DLD1 (cell line): ENCODE results near the gene NLRC5.

Experiments
- in situ Hi-C: cut with HindIII; loops from 2 replicates; pipeline ENCODE4 v1.10.0; 2017; ENCODE audit warnings: low sequenced_read_pairs

The NLRC5 gene

DNA sequence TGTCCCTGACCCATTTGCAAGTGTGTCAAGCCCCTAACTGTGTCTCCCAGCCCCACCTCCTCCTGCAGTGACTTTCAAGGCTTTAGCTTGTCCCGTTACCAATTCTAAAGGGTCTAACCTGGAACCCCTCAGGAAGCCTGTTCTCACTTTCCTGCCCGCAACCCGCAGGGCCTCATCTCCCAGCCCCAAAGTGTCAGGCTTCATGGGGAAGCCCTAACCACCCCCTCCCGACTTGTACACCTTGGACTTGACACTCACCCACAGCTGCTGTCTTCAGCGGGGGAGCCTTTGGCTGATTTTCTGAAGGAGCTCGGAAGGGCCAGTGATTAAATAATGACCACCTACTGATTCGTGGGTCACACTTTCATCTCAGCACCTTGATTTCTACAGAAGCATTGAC, 33.1 kb downstream of the NLRC5 start:
- in situ Hi-C loops: no loop called here

DNA sequence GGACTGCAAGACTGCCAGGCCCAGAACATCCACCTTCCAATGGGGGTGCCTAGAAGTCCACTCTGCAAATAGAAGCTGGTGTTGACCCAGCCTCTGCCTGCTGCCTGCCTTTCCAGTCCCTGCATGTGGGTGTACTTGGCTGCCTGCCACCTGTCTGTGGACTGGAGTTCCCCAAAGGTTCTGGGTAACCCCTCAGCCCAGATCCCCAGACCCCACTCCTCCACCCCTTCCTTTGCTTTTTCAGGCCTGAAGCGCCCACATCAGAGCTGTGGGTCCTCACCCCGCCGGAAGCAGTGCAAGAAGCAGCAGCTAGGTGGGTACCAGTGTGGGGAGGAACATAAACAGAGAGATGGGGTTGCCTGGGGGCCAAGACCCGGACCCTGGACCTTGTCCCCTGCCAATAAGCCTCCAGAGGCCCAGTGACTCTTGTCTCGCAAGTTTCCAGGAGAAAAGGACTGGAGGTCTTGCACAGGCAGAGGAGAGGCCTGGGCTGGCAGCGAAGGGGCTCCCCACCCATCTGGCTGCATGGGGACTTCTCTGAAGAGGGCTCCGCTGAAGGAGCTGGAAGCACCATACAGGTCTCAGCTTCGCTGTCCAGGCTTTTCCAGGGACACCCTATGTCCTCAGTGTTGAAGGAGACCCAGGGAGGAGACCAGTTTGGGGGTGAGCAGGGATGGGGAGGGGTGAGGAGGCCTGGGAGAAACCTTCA, 34.3 kb downstream of the NLRC5 start:
- in situ Hi-C loops: no loop called here

DNA sequence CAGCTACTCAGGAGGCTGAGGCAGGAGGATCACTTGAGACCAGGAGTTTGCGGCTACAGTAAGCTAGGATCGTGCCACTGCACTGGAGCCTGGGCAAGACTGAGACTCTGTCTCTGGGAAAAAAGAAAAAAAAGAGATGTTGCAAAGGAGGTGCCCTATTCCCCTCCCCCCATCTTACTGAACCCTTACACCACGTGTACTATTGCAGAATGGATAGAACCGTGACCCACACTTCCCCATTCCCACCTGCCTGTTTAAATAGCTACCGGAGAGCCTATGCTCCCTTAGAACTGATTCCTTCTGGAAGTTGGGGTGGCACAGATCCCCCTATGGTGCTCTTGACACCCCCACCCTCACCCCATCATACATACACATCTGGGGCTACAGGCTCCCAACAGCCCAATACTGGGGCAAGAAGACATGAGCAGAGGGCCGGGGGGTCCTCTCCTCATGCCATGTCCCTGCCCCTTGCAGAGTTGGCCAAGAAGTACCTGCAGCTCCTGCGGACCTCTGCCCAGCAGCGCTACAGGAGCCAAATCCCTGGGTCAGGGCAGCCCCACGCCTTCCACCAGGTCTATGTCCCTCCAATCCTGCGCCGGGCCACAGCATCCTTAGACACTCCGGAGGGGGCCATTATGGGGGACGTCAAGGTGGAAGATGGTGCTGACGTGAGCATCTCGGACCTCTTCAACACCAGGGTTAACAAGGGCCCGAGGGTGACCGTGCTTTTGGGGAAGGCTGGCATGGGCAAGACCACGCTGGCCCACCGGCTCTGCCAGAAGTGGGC, 35.7 kb downstream of the NLRC5 start:
- in situ Hi-C loops: no loop called here

DNA sequence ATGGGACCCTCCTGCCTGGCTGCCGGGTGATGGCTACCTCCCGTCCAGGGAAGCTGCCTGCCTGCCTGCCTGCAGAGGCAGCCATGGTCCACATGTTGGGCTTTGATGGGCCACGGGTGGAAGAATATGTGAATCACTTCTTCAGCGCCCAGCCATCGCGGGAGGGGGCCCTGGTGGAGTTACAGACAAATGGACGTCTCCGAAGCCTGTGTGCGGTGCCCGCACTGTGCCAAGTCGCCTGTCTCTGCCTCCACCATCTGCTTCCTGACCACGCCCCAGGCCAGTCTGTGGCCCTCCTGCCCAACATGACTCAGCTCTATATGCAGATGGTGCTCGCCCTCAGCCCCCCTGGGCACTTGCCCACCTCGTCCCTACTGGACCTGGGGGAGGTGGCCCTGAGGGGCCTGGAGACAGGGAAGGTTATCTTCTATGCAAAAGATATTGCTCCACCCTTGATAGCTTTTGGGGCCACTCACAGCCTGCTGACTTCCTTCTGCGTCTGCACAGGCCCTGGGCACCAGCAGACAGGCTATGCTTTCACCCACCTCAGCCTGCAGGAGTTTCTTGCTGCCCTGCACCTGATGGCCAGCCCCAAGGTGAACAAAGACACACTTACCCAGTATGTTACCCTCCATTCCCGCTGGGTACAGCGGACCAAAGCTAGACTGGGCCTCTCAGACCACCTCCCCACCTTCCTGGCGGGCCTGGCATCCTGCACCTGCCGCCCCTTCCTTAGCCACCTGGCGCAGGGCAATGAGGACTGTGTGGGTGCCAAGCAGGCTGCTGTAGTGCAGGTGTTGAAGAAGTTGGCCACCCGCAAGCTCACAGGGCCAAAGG, 36.8 kb downstream of the NLRC5 start:
- in situ Hi-C loops: no loop called here

DNA sequence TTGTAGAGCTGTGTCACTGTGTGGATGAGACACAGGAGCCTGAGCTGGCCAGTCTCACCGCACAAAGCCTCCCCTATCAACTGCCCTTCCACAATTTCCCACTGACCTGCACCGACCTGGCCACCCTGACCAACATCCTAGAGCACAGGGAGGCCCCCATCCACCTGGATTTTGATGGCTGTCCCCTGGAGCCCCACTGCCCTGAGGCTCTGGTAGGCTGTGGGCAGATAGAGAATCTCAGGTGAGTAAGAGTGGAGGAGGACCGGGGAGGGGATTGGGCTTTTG, 37.4 kb downstream of the NLRC5 start:
- in situ Hi-C loops: no loop called here

DNA sequence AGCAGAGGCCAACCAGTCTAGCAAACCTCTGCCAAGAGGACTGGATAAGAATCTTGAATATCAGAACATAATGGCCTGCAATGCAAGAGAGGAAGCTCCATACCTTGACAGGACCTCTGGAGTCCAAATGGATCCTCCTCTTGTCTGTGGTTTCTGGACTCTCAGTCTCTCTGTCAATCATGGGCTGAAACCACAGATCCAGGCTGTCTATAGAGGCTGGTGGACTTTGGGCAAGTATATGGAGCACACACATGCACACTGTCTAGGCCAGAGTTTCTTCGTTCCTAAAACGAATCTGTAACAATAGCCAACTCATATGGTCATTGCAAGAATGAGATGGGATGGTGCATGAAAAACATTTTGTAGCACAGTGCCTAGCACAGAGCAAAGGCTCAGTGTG, 37.7 kb downstream of the NLRC5 start:
- in situ Hi-C loops: no loop called here

DNA sequence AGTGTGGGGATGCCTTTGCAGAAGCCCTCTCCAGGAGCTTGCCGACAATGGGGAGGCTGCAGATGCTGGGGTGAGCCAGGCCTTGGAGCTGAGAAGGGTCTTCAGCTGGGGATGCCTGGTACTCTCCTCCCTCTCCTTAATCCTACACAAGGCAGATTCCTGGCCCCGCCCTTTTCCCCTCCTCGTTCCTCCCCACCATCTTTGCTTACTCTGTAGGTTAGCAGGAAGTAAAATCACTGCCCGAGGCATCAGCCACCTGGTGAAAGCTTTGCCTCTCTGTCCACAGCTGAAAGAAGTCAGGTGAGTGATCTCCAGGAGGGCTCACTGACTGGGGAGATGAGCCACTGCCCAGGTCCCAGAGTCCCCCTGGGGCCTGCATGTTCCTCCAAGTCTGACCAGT, 38.7 kb downstream of the NLRC5 start:
- in situ Hi-C loops: no loop called here

DNA sequence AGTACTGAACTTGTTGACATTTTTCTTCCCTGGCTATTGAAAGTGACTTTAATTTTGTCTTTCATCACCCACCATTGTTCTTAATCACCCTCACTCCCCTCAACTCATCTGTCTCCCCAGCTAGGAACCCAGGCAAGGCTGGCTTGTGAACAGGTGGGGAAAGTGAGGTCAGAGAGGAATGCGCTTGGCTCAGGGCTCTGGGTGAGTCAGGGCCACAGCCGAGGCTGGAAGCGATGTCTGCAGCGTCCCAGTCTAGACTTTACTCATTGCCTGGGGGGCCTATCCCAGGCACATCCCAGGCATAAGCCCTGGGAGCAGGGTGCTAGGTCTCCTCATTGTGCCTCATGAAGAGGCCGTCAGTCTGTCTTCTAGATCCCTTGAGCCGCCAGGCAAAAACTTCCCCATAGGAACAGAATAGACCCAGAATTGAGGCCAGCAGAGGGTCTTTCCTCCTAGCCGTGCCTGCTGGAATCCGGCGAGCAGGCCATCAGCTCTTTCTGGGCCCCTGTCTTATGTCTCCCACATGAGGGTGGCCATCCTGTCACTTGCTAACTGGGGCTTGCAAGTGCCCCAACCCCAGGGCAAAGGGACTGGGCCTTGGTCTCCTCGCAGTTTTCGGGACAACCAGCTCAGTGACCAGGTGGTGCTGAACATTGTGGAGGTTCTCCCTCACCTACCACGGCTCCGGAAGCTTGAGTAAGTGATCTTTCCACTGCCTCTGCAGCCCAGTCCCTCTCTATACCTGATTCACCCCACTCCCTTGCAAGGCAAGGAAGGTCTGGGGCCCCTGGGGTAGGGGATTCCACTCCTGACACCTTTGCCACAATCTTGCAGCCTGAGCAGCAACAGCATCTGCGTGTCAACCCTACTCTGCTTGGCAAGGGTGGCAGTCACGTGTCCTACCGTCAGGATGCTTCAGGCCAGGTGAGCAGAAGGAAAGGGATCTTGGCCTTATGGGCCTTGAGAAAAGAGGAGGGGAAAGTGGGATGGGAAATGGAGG, 40.1 kb downstream of the NLRC5 start:
- in situ Hi-C loops: no loop called here

DNA sequence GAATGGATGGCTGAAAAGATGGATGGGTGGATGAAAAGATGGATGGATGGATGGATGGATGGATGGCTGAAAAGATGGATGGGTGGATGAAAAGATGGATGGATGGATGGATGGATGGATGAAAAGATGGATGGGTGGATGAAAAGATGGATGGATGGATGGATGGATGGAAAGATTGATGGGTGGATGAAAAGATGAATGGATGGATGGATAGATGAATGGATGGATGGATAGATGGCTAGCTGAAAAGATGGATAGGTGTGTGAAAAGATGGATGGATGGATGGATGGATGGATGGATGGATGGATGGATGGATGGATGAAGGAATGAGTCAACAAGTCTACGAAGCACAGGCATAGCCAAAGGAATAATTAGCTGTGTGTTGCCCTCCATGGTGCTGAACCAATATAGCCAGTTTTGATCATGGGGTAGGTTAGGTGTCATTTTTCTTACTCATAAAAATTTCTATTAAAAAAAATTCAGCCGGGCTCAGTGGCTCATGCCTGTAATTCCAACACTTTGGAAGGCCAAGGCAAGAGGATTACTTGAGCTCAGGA, 41.1 kb downstream of the NLRC5 start:
- in situ Hi-C loops: no loop called here

DNA sequence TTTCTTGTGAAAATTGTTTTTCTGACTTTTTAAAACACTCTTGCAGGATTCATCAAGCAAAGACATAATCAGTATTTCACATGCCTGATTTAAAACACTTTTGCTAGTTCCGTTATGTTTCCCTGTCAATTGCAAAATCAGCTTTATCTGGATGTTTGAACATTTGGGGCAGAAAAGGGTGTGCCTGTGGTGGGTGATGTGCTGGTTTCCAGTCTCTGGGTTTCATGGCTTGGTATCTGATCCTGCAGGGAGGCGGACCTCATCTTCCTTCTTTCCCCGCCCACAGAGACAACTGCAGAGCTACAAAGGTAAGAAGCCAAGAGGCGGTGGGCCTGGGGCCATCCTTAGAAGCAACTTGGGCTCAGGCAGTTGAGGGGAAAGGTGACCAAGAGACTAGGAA, 41.8 kb downstream of the NLRC5 start:
- in situ Hi-C loops: no loop called here

DNA sequence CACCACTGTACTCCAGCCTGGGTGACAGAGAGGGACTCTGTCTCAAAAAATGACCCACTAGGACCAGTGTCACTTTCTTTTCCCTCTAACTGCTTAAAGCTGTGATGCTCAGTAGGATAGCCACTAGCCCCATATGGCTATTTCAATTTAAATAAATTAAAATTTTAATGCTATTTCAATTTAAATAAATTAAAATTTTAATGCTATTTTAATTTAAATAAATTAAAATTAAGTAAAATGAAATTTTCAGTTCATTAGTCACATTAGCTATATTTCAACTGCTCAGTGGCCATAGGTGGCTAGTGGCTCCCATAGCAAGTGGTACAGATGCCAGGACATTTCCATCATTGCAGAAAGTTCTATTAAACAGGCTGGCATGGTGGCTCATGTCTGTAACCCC, 43.0 kb downstream of the NLRC5 start:
- in situ Hi-C loops: no loop called here

DNA sequence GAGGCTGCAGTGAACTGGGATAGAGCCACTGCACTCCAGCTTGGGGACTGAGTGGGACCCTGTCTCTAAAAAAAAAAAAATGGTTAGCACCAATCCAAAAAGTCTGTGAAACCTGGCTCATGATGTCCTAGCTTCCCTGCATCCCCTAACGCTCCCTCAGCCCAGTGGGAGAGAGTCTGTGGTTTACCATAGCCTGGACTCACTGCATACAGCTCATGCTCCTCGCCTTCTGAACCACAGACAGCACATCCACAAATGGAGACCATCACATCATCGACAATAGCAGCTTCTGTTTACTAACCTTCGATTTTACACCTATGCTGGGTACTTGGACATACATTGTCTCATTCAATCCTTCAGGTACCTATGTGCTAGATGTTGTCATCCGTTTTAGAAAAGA, 43.6 kb downstream of the NLRC5 start:
- in situ Hi-C loops: no loop called here

DNA sequence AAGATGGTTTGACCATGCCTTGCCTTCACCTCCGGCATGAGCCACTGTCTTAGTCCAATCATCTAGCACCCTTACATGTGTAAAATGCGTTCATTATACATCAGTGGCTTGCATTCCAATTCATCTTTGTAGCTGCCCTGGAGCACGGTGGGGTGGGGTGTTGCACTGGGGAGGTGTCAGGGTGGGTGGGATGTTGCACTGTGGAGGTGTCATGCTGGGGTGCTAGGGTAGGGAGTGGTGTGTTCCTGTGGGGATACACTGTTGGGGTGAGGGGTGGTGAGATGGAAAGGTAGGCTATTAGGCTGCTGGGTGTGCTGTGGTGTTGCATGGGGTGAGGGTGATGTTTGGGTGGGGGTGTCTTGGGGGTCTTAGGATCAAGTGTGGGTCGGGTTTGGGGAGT, 47.0 kb downstream of the NLRC5 start:
- in situ Hi-C loops: no loop called here

DNA sequence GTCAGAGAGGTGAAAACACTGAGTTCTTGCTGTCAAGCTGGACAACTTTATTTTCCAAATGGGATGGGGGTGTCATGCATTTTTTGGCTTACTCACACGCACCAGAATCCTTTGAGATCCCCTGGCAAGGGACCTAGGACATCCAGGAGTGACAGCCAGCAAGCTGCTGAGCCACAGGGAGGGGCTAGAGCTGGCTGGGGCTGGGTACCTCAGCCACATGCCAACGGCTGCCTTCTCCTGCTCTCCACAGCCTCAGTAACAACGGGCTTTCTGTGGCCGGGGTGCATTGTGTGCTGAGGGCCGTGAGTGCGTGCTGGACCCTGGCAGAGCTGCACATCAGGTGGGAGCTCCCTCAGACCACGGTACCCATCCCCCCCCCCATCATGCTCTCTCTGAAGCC, 47.6 kb downstream of the NLRC5 start:
- in situ Hi-C loops: no loop called here

DNA sequence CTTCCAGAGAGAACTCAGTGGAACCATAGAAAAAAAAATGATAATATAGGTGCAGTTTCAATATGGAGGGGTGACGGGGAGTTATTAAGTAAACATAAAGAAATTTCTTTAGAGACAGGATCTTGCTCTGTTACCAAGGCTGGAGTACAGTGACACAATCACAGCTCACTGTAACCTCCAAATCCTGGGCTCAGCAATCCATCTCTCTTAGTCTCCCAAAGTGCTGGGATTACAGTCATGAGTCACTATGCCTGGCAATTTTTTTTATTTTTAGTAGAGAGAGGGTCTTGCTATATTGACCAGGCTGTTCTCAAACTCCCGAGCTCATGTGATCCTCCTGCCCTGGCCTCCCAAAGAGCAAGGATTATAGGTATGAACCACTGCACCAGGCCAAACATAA, 48.8 kb downstream of the NLRC5 start:
- in situ Hi-C loops: no loop called here

DNA sequence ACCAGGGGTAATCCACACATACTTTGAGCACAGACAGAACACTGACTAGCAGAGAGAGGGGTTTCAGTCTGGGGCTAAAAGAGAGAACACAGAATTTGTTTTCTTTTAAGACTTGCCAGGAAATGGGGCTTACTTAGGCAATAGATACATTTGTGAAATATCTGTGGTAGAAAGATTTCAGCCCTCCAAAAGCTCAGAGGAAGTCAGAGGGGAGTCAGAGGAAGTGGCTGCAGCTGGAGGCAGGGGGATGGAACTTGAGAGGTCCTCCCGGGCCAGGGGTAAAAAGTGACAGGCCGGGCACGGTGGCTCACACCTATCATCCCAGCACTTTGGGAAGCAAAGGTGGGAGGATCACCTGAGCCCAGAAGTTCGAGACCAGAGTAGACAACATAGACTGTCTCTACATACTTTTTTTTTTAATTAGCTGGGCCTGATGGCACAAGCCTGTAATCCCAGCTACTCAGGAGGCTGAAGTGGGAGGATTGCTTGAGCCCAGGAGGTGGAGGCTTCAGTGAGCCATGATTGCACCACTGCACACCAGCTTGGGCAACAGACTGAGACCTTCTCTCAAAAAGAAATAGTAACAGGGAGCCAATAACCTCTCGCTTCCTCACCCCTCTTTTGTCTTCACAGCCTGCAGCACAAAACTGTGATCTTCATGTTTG, 49.9 kb downstream of the NLRC5 start:
- in situ Hi-C loops: no loop called here

DNA sequence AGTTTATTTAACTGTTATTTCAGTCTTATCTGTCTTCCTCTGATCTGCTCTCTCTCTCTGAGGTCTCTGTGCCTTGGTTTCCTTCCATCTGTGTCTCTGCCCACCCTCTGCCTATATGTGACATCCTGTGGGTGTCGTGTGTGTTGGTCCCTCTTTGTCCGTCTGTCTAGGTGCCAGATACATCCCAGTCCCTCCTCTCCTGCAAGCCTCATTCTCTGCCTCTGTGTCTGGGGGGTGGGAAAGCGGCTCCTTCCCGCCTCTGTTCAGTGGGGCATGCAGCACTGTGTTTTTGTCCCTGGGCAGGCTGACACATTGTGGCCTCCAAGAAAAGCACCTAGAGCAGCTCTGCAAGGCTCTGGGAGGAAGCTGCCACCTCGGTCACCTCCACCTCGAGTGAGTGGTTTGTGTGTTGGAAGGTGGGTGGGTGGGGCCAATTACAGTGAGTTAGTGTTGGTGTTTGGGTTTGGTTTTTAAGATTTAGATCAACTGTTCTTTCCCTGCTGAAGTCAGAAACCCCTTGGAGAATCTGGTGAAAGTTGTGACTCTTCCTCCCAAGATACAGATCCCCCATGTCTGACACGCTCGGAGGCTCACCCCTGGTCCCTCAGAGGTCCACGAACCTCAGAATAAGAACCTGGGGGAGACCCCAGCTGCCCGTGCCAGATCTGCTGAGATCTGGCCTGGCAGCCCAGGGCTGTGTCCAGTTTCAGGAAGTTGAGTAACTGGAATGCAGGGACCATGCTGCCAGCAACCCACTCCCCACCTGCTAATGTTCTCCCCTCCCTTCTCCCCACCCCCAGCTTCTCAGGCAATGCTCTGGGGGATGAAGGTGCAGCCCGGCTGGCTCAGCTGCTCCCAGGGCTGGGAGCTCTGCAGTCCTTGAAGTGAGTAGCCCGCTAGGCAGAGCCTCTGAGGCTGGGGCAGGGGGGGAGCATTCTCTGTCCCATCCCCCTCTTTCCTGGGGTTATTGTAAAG, 52.1 kb downstream of the NLRC5 start:
- in situ Hi-C loops: no loop called here

DNA sequence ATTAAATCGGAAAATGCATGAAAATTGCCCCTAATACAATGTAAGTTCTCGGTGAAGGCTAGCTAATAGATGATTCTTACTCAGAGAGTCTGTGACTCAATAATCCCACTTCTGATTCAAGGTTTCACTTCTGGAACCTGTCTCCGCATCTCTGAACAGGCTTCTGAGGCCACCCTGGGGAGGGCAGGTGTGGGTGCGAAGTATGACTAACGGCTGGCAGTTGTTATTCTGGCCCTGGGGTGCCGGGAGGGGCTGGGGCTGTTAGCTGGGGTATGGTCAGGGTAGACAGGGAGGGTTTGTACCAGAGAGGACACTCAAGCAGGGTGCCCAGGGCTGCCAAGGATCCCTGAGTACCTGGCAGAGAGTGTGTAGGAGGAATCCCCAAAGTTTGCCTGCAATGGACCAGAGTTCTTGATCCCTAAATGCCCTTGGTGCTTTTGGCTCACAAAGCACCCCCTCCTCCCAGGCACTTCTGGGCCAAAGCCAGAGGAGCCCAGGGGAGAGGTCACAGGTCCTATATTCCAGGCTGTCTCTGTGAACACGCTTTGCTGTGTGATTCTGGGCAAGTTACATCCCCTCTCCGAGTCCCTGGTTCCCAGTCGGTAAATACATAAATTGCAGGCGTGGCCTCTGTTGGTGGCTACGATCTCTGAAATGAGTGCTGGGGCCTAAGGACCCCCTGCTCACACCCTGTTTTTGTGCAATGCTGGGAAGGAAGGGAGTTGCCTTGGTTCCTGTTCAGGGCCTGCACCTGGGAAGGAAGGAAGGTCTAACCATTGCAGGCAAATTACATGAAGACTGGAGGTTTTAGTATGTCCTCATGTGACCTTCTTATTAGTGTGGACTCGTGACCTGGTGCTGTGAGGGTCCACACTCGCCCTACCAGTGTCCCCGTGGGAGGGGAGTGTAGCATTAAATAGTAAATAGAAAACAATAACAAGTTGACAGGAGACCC, 53.1 kb downstream of the NLRC5 start:
- in situ Hi-C loops: no loop called here
